ENCODE data around the gene OR1E1.
A peak's percentile ranks its signal among the peaks of the same experiment; 100 is the strongest.
"Not testable (repeated sequence)": the region's sequence is repeated elsewhere in the genome, so short reads cannot be mapped to it uniquely, and the experiment has no call there.

Gene OR1E1, protein sequence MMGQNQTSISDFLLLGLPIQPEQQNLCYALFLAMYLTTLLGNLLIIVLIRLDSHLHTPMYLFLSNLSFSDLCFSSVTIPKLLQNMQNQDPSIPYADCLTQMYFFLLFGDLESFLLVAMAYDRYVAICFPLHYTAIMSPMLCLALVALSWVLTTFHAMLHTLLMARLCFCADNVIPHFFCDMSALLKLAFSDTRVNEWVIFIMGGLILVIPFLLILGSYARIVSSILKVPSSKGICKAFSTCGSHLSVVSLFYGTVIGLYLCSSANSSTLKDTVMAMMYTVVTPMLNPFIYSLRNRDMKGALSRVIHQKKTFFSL

DNA sequence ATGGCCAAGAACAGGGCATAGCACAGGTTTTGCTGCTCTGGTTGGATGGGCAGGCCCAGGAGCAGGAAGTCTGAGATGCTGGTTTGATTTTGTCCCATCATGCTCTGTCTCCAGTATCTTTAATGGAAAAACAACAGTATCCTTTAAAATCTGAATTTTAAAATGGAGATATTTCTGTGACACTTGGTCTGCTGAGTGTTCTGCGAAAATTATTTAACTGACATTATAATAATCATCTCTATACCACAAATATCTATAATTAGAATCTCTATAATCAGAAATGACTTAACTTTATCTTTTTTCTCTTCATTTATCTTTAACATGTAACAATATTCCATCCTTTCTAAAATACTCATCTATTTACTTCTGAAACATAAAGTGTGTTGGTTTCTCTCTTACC lies at the start of gene OR1E1:
OR1E1 (minus strand) TSS at position 101 of the 400 bp plus-strand sequence; CDS start at position 101, 0 bp downstream.
- DNase-seq: no peak

DNA sequence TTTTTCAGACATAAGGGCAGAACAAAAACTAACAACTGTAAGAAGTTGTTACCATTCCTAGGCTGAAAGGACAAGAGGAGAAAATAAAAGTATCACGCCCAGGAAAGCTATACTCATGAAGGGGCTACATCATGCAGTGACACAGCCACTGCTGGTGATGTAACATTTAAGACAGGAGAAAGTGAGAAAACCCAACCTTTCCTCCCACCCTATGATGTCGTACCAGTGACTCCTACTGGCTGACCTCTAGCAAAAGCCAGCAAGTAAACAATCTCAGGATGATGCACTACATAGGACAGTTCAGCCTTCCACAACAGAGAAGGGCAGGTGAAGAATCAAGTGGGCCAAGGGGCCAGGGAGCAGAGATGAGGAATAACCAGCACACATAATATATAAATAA lies 49.4 kb upstream of the OR1E1 start:
- no peak for DNase-seq

DNA sequence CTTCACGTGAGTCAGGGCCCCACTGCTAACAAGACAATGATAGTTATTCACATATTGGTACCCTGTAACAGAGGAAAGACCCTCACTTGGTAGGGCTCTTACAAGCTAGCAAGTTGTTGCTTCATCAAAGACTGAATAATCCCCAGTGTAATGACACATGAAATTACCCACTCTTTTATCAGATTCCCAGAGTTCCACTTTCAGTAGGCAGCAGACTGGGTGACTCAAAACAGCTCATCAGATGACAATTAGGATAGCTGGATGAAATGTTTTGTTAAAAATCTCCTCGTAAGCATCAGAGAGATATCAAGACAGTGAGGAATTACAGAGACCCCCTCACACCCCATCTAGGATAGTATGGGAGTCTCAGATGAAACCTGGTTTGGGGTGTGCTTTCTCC lies 42.2 kb upstream of the OR1E1 start:
- no peak for DNase-seq

DNA sequence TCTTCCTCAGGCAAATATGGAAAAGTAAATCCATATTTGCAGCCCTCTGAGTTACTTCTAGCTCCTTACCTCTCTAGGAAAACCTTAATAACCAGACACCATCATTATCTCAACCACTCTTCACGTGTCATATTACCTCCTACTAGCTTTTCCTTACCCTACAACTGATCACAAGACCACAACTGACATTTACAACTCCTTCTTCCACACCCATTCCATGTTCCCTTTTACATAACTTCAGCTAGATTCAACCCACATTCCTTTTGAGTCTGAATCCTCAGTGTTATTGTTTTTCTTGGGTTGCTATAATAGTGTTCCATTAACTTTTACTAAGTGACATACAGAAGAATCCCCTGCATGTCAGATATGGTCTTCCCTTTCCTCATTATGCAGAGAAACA lies 40.2 kb upstream of the OR1E1 start:
- no peak for DNase-seq

DNA sequence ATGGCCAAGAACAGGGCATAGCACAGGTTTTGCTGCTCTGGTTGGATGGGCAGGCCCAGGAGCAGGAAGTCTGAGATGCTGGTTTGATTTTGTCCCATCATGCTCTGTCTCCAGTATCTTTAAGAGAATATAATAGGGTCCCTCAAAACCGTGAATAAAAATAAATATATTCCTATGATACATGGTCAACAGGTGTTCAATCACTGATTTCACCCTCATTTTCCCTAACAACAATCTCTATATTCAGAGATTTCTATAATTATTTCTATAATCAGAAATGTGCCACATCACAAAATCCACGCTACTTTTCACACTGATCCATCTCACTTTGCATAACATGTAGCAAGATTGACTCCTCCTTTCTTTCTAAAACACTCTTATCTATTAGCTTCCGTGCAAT lies 35.5 kb upstream of the OR1E1 start, which contains the start of gene OR1E2:
OR1E2 (minus strand) TSS at position 101 of the 400 bp plus-strand sequence; CDS start at position 101, 0 bp downstream.
- DNase-seq: no peak

DNA sequence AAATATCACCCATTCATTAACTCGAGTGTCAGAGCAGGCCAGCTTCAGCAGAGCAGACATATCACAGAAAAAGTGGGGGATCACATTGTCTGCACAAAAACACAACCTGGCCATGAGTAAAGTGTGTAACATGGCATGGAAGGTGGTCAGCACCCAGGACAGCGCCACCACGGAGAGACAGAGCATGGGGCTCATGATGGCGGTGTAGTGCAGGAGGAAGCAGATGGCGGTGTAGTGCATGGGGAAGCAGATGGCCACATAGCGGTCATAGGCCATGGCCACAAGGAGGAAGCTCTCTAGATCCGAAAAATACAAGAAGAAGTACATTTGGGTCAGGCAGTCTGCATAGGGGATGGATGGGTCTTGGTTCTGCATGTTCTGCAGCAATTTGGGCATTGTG lies 35.0 kb upstream of the OR1E1 start:
- not testable (repeated sequence) for DNase-seq

DNA sequence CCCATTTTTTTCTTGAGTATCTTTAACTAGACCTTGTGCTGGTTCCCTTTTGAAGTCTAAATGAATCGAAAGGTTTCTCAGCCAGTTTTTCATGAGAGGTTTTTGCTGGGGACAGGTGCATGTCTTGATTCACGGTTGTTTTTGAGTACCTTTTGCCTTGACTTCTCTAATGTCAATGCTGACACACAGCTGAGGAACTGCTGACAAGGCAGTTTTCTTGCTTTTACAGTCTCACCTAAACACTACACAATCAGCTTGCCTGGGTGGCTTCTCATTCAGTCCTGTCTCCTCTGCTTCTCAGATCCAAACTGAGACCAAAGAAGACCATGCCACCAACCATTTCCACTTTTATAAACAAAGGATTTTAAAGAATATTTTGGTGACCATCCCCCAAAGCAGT lies 20.0 kb upstream of the OR1E1 start:
- no peak for DNase-seq

DNA sequence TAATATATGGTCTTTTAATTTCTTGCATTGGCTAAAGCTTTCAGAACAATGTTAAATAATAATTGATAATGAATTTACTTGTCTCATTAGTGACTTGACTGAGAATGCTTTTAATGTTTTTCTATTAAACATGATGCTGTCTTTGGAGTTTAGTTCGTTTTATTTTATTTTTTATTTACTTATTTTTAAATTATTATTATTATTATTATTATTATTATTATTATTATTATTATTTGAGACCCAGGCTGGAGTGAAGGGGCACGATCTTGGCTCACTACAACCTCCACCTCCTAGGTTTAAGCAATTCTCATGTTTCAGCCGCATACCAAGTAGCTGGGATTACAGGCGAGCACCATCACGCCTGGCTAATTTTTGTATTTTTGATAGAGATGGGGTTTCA lies 17.4 kb upstream of the OR1E1 start:
- no peak for DNase-seq

DNA sequence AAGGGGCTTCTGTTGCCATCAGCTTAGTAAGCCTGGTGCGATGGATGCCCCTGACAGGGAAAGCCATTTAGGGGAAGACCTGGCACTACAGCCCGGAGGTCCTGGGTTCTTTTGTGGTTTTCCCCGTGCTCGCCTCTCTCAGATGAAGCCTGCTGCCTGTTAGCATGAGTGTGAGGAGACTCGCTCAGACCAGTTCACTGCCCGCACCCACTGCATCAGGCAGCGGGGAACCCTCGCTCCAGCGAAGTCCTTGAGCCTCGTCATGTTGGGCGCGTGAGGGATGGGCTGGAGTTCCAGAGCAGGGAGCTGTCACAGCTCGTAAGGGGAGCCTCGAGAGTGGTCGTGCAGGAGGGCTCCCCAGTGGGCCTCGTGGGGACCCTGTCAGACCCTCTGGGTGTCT lies 14.0 kb upstream of the OR1E1 start:
- DNase-seq: not testable (repeated sequence)

DNA sequence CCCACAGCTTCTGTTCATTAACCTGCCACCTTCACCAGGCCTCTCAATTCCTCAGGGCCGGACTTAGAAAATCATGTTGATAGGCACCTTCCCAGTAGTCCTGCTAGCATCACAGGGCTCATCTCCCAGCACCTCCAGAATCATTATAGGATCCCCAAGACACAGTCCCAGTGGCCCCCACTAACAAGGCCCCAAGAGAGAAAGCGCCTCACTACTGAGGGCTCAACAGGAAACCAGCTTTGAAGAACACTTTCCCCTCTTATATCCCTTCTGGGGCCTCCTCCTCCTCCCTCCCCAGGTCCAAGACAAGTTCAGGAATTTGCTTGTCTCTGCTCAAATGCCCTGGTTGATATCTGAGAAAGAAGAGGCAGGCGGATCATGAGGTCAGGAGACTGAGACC lies 12.9 kb upstream of the OR1E1 start, which contains the start of gene OR3A3:
OR3A3 (plus strand) TSS at position 301 of the 400 bp plus-strand sequence.
- no peak for DNase-seq

DNA sequence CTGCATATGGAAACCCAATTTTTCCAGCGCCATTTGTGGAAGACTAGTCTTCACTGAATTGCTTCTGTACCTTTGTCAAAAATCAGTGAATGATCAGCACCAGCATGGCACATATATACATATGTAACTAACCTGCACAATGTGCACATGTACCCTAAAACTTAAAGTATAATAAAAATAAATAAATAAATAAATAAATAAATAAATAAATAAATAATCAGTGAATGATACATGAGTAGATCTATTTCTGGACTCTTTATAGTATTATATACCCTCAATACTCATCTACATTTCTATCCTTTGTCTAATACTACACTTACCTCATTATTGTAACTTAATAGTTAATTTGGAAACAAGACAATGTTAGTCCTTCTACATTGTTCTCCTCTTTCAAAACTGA lies 5.6 kb upstream of the OR1E1 start:
- not testable (repeated sequence) for DNase-seq

DNA sequence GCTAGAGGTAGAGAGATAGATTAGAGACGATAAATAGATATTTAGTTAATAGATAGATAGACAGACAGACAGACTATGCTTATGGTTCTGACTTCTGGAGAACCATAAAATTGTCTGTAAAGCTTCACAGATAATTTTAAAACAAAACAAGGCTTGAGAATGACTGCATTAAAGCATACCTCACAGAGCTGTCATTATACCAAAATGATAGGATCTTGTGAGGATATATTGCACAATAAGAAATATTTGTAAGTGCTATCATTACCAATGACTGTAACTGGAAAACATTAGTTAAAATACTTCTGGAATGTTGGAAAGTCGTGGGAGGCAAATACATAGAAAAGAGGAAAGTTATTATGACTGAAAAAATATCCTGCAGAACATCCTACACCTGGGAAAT lies 3.6 kb upstream of the OR1E1 start:
- DNase-seq: no peak

DNA sequence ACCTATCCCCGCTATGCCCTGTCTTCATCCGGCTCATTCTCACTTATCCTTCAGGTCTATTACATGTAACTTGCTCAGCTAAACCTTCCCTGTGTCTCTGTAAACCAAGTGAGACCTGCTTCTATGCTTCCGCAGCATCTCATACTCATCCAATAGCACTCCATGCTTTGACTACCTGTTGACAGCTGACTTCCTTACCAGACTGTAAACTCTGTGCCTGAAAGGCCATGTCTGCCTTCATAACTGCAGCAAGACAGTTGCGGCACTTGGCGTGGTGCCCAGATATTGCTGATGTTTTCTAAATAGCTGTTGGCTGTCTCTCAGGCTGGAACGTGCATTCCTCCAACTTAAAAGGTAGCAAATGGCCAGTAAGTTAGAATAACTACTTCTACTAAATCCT lies 1.8 kb upstream of the OR1E1 start:
- DNase-seq: no peak

DNA sequence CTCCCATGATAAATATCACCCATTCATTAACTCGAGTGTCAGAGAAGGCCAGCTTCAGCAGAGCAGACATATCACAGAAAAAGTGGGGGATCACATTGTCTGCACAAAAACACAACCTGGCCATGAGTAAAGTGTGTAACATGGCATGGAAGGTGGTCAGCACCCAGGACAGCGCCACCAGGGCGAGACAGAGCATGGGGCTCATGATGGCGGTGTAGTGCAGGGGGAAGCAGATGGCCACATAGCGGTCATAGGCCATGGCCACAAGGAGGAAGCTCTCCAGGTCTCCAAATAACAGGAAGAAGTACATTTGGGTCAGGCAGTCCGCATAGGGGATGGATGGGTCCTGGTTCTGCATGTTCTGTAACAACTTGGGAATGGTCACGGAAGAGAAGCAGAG lies 409 bp downstream of the OR1E1 start:
- DNase-seq: not testable (repeated sequence)

DNA sequence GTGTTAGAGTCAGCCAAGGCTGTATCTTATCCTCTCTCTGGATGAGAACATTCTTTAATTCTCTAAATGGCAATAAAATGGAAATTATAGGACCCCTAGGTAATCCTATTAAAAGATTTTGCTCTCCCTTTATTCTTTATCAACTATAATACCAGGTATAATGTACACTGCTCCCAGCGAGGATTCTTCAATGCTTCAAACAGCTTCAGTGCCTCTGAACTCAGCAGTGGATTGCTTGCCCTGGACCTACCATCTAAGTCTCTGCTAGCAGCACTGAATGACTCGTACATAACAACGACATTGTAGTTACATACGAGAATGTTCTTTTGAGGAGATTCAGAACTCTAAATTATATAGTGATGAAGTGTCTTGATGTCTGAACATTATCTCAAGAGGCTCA lies 8.4 kb downstream of the OR1E1 start:
- DNase-seq: no peak

DNA sequence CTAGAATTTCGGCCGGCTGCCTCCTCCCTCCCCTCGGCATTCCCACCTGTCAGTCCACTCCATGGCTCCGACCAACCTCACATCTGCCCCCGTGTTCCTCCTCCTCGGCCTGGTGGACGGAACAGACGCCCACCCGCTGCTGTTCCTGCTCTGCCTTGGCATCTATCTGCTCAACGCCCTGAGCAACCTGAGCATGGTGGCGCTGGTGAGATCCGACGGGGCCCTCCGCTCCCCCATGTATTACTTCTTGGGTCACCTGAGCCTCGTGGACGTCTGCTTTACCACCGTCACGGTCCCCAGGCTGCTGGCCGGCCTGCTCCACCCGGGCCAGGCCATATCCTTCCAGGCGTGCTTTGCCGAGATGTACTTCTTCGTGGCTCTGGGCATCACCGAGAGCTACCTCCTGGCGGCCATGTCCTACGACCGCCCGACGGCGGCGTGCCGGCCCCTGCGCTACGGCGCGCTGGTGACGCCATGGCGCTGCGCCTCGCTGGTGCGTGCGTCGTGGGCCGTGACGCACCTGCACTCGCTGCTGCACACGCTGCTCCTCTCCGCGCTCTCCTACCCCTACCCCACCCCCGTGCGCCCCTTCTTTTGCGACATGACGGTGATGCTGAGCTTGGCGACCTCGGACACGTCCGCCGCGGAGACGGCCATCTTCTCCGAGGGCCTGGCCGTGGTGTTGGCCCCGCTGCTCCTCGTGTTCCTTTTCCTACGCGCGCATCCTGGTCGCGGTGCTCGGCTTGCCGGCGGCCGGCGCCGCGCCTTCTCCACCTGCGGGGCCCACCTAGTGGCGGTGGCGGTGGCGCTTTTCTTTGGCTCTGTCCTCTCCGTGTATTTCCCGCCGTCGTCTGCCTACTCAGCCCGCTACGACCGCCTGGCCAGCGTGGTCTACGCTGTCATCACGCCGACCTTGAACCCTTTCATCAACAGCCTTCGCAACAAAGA lies 12.1 kb downstream of the OR1E1 start, which contains the start of gene OR3A2:
OR3A2 (minus strand) TSS at position 440 of the 948 bp plus-strand sequence.
- peak; percentile 70 for DNase-seq

DNA sequence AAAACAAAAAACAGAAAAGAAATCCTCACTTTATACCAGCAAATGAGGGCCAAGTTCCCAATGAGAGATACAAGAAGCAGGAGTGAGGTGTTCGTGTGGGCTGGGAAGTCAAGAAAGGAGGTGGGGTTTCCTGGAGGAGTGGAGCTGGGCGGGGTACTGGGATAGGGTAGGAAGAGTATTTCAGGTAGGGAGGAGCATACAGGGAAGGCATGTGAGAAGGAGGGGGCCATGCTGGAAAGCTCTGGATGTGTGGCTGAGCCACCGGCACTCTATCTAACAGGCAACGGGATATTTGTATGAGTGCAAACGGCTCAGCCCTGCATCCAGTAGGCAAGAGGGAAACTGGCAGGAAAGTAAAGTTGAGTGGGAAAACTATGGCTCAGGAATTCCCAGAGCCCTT lies 16.3 kb downstream of the OR1E1 start:
- DNase-seq: no peak

DNA sequence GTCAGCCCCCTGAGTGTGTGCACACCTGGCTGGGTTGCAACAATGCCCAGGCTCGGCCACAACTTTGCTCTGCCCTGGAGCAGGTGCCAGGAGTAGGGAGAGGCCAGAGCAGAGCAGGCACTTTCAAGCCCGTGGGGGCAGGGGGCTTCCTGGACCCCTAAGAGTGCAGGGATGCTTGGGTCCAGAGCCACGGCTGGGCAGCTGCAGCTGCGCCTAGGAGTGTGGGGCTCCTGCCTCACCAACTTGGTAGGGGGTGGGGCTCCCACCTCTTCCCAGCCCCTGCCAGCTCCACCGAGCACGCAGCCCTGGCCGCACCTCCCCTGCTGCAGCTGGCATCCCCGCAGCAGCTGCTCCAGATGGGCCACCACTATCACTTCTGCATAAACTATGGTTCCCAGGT lies 19.9 kb downstream of the OR1E1 start:
- no peak for DNase-seq

DNA sequence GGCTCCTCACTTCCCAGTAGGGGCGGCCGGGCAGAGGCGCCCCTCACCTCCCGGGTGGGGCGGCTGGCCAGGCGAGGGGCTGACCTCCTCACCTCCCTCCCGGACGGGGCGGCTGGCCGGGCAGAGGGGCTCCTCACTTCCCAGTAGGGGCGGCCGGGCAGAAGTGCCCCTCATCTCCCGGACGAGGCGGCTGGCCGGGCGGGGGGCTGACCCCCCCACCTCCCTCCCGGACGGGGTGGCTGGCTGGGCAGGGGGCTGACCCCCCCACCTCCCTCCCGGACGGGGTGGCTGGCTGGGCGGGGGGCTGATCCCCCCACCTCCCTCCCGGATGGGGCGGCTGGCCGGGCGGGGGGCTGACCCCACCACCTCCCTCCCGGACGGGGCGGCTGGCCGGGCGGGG lies 27.0 kb downstream of the OR1E1 start:
- DNase-seq: not testable (repeated sequence)

Data from activated effector memory CD4-positive, alpha-beta T cell treated with anti-CD3 and anti-CD28 coated beads, Interleukin-2, amount 50 U/mL, for 16 hours (primary cell).